Stimulated activated CD8-positive, alpha-beta memory T cell treated with anti-CD3 and anti-CD28 coated beads, Interleukin-7, amount 100 ng/mL, for 48 hours (primary cell): ENCODE data around the gene TTC6.

ENCODE experiments used
- DNase-seq, 2 donors: peaks; one replicate each; pipeline ENCODE4 v3.0.0-alpha.2; 2020; ENCODE audit warnings: low read depth in 1 of 2; ENCODE audit errors: extremely low read depth in 1 of 2

Gene TTC6

GRCh38 chr14:37585971-37586796 is 9.2 kb upstream of the TTC6 start:
- no peak for DNase-seq

- DNase-seq = no peak
These were observed 8.7 kb upstream of the TTC6 start for GRCh38 chr14:37586797-37587130.

GRCh38 chr14:37587131-37587803 is 8.2 kb upstream of the TTC6 start:
- no peak for DNase-seq

- DNase-seq = no peak
These were observed 7.4 kb upstream of the TTC6 start for GRCh38 chr14:37587881-37588666.

DNA sequence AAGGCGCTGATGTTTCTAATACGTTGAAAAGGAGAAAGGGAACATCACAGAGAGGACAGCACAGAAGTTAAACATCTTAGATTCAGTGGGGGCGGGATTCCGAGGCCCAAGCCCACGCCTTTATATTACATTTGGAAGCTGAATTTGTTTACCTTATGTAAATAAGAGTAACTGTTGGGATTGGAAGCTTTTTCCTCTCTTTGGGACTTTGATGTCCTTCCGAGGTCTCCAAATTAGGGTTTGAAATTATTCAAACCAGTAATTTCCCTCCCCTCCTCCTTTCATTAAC is 6.8 kb upstream of the TTC6 start:
- no peak for DNase-seq

GRCh38 chr14:37588956-37589714 is 6.3 kb upstream of the TTC6 start:
- no peak for DNase-seq

- DNase-seq = no peak
These were observed 5.6 kb upstream of the TTC6 start for GRCh38 chr14:37589715-37590427.

DNA sequence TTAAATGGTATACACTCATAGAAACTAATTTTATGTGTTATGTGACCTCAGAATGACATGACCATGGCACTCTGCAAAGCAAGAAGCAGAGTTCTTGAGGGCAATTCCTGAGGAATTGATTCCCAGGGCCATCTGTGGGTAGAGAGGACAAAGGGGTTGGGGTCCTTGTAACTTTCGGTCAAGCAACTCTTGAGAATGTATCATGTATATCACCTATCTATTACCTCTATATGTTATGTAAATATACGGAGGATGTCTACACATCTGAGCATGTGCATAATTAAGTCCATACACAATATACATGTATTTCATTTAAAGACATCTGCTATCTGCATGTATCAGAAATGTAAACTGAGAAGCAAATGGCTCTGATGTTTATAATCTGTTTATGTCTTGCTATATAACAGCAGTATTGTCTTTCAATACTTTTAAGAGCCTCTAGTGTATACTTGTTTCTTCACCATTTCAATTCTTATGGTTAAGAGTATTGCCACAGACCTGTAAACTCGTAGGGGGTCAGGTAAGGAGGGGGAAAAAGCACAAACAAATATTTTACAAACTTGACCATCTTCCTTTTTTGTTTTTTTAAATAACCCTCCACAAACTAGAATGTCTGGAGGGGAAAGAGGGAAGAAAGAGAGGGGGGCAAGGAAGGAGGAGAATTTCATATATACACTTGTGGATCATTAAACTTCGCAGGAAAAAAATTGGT is 4.8 kb upstream of the TTC6 start:
- DNase-seq = no peak

DNA sequence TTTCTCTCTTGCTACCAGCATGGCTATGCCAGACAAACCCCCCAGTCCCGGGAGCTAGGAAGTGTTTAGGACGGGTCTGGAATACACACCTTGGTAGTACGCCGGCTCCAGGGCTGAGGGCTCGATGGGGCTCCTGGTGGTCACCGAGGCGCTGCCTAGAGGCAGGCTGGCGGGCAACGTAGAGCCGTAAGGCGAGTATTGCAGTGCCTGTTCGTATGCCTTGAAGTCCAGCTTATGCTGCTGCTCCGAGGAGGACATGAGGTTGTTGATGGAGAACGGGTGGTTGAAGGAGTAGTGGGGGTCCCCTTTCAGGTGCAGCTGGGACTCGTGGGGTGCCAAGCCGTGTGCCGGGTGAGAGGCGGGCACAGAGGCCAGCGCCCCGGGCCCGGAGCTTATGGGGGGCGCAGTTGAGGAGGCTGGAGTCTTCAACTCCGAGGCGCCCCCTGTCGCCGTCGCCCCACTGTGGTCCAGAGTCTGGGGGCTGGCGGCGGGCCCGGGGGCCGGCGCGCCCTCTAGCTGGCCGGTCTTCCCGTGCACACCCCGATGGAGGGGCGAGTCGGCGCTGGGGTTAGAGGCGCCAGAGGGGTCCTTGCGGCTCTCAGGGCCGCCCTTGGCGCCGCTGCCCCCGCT is 4.0 kb upstream of the TTC6 start:
- no peak for DNase-seq

DNA sequence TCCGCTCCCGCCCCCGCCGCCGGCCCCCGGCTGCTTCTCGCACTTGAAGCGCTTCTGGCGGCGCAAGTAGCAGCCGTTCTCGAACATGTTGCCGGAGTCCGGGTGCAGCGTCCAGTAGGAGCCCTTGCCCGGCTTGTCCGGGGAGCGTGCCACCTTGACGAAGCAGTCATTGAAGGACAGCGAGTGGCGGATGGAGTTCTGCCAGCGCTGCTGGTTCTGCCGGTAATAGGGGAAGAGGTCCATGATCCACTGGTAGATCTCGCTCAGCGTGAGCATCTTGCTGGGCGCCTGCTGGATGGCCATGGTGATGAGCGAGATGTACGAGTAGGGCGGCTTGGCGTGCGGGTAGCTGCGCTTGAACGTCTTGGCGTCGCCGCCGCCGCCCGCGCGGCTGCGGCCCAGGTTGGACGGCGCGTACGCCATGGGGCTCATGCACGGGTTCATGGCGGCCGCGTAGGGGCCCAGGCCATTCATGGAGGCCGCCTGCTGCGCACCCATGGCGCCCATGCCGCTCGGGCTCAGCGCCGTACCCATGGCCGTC is 3.4 kb upstream of the TTC6 start:
- no peak for DNase-seq

DNA sequence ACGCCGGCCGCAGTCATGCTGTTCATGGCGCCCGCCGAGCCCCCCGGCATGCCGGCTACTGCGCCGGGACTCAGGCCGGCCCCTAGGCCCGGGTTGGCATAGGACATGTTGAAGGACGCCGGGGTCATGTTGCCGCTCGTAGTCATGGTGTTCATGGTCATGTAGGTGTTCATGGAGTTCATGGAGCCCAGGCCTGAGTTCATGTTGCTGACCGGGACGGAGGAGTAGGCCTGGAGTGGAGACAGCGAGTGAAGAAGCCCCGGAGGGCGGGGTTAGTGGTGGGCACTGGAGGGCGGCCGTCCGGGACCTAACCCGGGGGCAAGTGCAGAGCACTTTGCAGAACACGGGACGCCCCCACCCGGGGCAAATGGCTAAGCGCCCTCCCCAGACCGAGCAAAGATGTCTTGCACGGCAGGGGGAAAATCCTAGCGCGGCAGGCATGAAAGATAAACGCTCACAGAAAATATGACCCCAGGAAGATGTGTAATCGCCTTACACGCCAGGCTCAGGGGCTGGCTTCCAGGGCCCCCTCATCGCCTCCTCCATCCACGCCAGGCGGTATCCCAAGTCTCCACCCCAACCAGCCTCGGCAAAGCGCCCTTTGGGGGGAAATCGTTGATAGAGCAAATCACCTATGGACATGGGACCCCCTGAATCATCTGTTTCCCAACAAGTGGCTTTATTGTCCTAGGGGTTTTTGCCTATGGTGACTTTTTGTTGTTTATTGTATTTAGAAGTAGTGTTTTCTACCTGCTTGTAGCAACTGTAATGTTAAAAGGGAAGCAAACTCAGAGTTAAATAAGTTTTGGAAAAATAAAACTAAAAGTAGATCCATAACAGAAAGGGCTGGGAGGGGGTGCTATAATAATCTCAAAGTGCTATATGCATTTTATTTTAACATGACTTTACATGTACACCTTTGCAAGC is 2.7 kb upstream of the TTC6 start:
- no peak for DNase-seq

GRCh38 chr14:37593511-37594237 is 1.8 kb upstream of the TTC6 start:
- no peak for DNase-seq

DNA sequence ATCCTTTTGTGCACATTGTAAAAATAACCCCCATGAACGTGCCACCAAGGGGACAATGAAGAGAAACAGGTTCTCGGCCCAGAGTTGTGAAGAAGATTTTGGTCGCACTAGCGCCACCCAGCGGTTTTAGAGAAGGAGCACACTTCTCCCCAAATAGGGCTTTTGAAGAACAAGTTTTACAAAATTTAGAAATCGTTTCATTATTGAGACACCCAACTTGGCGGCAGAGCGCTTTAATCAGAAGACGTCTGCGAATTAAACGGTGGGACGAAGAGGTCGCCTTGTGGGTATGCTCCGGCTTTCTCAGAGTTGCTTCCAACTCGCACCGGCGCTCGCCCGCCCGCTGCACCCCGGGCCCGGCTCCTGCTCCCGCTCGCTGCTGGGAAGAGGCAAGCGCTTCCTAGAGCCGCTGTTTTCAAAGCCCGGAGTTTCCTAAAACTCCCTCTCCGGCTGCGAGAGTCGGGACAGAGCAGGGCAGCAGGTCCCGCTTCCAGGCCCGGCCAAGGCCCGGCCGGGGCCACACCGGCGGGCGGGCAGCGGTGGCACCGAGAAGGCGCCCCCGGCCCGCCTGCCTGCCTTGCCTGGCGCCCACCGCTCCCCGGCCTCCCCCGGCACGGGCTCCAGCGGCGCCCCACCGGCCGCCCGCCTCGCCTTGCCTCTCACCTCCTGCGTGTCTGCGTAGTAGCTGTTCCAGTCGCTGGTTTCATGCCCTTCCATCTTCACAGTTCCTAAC is 1.0 kb upstream of the TTC6 start:
- DNase-seq = peak in 1 of 2 donors; percentile 20

DNA sequence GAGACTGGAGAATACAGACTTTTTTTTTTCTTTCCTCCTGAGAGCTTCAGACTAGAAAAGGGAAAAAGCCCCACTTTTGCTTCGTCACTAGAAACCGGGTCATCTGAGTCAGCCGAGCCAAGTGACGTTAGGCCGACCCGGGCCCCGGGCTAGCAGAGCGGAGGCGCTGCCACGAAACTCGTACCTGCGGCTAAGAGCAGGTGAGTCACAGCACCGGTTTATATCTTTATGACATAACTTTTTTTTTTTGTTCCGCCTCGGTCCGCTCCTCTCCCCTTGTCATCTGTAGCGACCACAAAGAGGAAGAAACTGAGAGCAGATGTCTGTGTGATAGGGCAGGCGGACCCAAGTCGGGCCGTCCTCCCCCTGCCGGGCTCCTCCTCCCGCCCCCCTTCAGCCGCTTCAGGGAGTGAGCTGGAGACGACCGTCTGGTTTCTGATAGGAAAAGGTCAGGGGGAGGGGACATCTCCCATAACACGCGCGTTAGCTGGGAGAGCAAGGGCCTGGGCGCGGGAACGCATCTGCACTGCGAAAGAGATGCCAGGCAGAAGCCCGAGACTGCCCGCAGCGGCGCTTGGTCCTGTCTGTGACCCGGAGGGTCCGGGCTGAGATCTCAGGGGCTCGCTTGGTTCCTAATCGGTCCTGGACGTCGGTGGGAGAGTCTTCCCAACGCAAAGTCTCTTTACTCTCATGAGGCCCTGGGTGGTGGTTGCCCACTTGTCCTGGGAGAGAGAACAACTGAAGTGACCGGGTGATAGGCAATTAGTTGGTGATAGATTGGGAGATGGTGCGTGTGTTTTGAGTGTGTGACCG is 586 bp downstream of the TTC6 start:
- DNase-seq = peak; percentile 50 to 74

DNA sequence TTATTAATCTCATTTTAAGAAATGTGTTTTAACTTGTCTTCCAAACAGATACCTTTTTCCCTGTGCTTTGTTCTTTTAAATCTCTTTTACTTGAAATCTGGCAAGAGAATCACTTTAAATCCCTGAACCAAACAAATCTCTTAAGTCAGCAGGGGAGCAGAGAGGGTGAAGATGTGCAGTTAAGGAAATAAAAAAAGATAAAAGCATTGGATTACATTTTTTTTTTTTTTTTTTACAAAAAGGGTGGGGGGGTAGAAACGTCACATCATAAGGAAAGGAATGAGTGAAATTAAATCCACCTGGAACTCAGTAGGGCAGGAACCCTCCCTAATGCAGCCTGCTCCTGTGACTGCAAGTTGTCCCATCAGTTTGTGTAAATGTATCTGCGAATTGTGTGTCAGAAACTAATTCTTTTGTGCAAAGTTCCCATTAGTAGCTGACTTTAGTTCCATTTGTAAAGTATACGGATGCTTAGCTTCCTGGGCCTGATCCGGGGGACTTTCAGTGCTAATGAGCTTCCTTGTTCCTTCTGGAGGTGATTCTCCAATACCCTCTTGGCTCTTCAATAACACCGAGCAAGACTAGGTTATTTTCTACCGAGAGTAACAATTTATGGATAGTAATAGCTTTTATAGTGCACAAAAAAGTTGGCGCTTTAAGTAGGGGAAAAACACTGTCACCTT is 1.5 kb downstream of the TTC6 start:
- DNase-seq = no peak

DNA sequence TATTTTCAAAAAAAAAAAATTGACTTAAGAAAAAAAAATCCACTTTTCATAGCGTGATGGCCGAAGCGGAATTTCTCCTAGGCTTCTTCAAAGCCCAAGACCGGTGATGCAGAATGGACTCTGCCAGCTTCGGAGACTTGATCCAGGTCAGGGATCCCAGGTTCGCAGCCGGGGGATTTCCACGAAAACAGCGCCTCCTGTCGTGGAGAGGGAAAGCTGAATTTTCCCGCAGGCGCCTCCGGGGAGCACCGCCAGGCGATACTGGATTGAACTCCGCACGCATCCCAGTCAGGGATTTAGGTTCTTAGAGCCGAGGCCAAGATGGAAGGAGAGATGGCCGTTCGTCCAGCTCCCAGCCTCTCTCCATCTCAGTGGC is 2.1 kb downstream of the TTC6 start:
- DNase-seq = no peak
